NOMO-1 treated with DMSO at 0.1 percent for 48 hours (cell line): ENCODE results near the gene GHRHR.

Experiments
- DNase-seq: peaks from one replicate; lab custom pipeline; 2025; ENCODE audit not compliant: unreplicated experiment; lab: John Stamatoyannopoulos, UW

Gene GHRHR

GRCh38 chr7:30963842-30964241, at the start of gene GHRHR:
Gene GHRHR (plus strand): TSS chr7:30963953. CDS start chr7:30964069, 116 bp downstream.
- DNase-seq: no peak

DNA sequence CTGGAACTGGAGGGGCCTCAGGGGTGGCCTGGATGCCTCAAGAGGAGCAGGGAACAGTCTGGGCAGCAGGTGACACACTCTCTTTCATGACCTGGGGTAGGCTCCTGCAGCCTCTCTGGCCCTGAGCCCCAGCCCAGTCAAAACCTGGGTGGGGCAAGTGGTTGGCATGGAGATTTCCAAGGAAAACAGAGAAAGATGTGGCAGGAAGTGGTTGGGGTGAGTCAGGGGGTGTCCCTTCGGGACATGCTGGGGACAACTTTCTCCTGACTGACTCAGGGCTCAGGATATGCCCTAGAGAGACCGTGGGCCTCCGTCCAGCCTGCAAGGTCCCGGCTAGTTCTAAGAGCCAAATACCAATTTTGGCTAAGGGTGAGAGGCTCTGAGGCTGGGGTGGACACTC, 49.2 kb upstream of the GHRHR start:
- no peak for DNase-seq

GRCh38 chr7:30915005-30915601, 48.6 kb upstream of the GHRHR start:
- DNase-seq: no peak

DNA sequence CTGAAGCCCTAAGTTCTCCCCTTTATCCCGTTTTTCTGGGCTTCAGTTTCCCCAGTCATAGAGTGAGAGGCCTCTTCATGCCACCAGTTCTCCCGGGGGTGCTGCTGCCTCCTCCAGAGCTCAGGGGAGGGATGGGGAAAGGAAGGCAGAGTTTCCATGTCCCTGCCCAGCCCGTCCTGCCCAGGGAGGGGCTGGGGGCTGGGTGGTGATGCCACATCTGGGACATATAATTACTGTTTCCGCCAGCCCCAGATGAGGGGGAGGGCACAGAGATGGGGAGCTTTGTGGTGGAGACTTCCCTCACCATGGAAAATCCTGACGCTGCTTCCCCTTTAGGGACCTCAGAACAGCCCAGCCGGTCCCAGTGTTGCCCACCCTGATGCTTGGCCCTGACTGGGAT, 48.0 kb upstream of the GHRHR start:
- DNase-seq: no peak

GRCh38 chr7:30916255-30916654, 47.5 kb upstream of the GHRHR start:
- DNase-seq: no peak

- no peak for DNase-seq
Observed at GRCh38 chr7:30916767-30917166, 47.0 kb upstream of the GHRHR start.

- DNase-seq: no peak
Observed at GRCh38 chr7:30917216-30917893, 46.4 kb upstream of the GHRHR start.

DNA sequence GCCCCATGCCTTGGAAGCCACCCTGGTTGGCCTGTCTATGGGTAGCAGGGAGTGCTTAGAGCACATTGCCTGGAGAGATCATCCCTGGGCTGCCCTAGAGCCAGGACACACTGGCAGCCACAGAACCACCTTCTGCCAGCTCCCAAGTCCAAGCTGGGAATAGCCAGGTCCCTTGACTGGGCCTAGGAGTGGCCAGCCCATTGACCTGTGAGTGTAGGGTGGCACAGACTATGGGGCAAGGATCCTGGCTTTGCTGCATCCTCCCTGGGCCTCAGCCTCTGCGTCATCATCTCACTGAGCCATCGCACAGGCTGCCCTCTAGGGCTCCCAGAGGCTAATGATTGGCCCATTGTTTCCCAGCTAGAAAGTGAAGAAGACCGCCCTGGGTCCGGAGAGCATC, 45.1 kb upstream of the GHRHR start:
- no peak for DNase-seq

DNA sequence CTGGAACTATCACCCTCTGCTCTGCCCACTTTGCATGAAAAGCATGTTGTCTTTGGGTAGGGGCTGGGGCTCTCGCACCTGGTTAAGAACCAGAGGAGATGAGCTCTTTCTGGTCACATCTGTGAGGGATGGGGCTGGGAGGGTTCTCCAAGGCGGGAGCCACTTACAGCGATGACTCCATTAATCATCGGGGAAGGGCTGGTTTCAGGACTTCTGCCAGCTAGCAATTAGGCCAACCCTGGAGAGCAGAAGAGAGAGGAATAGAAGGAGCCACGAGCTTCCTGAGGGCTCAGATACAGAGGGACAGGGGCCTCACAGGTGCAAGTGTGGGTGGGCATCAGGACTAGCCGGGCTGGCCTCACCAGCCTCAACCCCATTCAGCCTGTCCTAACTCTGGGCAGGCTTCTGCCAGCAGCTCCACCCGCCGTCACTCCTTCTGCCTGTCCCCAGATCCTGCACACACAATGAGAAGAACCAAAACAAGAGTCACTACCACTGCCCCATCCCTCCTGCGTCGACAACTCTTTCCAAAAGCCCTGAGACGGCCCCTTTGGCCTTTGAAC, 43.7 kb upstream of the GHRHR start:
- DNase-seq: no peak

- no peak for DNase-seq
Observed at GRCh38 chr7:30920584-30921539, 42.9 kb upstream of the GHRHR start.

DNA sequence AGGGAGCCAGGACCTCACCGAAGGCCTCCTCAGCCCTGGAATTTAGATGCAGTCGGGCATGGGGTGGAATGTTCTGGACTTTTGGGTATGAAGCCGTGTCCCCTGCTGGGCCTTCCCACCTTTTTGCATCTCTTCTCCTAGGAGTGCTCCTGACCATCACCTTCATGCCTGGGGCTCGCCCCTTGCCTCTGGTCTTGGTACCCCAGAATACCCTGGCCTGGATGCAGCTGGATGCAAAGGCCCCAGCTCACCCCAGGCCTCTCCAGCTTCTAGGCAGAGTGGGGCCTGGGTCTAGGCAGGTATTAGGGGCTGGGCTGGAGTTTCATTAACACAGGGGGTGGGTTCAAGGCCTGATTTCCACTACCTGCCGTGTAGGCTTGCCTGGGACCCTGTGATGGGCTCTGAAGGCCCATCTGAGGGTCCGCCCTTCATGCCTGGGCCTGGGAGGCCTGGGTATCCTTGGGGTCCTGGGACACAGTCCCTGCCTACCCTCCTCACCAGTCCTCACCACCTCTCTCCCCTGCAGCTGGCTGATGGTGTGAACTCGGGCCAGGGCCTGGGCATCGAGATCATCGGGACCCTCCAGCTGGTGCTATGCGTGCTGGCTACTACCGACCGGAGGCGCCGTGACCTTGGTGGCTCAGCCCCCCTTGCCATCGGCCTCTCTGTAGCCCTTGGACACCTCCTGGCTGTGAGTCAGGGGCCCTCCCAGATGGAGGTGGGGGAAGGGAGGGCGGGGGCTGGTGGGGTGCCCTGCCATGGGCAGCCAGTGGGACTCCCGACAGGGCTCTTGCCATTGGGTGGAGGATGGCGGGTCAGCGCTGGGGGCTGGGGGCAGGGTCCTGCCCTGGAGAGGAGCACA, 42.0 kb upstream of the GHRHR start:
- DNase-seq: no peak

DNA sequence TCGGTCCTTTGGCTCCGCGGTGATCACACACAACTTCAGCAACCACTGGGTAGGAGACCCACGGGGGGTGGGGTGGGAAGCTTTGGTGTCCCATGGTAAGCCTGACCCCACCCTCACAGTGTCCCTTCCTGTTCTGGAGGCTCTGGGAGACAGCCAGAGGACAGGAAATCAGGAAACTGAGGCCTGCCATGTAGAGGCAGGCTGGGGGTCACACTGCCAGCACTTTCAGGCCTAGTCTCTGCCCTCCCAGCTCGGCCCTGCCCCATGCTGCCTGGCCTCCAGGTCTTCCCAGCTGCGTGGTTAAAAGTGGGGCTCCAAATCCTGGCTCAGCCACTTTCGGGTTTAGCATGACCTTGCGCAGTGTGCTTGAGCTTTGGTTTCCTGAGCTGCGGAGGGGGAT, 41.2 kb upstream of the GHRHR start:
- DNase-seq: no peak

DNA sequence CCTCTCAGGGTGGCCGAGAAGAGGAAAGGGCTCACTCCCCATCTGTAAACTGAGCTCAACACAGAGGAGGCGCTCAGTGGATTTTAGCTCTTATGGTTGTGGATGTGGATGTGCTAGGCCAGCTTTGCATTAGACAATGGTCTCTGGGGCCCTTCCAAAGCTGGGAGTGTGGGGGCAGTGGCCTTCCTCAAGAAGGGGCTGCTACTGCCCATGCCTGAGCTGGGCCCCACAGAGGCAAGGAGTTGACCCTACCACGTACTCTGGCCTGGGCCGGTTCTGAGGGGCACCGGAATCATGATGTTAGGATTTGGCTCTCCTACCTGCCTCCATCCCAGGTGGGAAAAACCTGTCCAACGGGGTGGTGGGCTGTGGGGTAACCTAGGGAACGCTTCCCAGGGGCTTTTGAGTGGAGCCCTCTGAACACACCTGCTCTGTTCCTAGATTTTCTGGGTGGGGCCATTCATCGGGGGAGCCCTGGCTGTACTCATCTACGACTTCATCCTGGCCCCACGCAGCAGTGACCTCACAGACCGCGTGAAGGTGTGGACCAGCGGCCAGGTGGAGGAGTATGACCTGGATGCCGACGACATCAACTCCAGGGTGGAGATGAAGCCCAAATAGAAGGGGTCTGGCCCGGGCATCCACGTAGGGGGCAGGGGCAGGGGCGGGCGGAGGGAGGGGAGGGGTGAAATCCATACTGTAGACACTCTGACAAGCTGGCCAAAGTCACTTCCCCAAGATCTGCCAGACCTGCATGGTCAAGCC, 40.6 kb upstream of the GHRHR start:
- DNase-seq: no peak

DNA sequence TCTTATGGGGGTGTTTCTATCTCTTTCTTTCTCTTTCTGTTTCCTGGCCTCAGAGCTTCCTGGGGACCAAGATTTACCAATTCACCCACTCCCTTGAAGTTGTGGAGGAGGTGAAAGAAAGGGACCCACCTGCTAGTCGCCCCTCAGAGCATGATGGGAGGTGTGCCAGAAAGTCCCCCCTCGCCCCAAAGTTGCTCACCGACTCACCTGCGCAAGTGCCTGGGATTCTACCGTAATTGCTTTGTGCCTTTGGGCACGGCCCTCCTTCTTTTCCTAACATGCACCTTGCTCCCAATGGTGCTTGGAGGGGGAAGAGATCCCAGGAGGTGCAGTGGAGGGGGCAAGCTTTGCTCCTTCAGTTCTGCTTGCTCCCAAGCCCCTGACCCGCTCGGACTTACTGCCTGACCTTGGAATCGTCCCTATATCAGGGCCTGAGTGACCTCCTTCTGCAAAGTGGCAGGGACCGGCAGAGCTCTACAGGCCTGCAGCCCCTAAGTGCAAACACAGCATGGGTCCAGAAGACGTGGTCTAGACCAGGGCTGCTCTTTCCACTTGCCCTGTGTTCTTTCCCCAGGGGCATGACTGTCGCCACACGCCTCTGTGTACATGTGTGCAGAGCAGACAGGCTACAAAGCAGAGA, 39.9 kb upstream of the GHRHR start:
- no peak for DNase-seq

GRCh38 chr7:30924624-30925023, 39.1 kb upstream of the GHRHR start:
- no peak for DNase-seq

- no peak for DNase-seq
Observed at GRCh38 chr7:30925117-30925516, 38.6 kb upstream of the GHRHR start.

GRCh38 chr7:30925913-30926312, 37.8 kb upstream of the GHRHR start:
- no peak for DNase-seq

DNA sequence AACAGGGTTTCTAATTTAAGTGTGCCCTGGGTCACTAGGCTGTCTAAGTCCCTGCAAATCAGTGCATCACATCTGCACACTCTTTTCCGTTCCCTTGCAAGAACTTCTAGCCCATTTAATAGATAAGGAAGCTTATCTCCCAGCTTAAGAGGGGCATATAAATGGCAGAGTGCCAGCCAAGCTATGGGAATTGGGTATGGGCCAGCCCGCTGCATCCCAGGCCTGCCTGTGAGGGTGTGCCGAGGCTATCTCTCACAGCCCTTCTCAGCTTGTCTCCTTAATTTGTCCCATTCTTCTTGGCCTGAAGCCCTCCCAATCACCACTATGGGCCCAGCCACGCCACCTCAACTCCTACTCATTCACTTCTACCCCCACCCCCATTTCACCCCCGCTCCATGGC, 37.4 kb upstream of the GHRHR start:
- no peak for DNase-seq

- DNase-seq: no peak
Observed at GRCh38 chr7:30927040-30927439, 36.7 kb upstream of the GHRHR start.
